ENCODE measurements around the gene STK11.

STK11 gene

DNA sequence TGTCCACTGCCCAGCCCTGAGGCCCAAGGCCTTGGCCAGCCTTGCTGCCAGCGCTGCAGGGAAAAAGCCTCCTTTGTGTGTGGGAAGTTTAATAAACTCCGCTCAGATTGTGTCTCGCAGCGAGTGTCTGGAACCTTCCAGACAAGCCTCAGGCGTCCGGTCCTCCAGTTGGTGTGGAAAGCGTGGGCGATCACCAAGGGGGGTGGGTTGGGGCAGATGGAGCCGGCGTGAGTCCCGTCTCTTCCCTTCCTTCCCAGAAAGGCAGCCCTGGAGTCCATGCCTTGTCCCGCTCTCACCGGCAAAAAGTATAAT lies 4.6 kb downstream of the STK11 start:
- no peak for DNase-seq (ENCODE audit: low spot score)

GRCh38 chr19:1211494-1212234 lies 6.1 kb downstream of the STK11 start:
- DNase-seq (ENCODE audit: low spot score): no peak

- peak; percentile 52 for DNase-seq (ENCODE audit: low spot score)
Observed at GRCh38 chr19:1213391-1214286, 8.1 kb downstream of the STK11 start.

GRCh38 chr19:1214299-1214861 lies 8.8 kb downstream of the STK11 start:
- no peak for DNase-seq (ENCODE audit: low spot score)

DNA sequence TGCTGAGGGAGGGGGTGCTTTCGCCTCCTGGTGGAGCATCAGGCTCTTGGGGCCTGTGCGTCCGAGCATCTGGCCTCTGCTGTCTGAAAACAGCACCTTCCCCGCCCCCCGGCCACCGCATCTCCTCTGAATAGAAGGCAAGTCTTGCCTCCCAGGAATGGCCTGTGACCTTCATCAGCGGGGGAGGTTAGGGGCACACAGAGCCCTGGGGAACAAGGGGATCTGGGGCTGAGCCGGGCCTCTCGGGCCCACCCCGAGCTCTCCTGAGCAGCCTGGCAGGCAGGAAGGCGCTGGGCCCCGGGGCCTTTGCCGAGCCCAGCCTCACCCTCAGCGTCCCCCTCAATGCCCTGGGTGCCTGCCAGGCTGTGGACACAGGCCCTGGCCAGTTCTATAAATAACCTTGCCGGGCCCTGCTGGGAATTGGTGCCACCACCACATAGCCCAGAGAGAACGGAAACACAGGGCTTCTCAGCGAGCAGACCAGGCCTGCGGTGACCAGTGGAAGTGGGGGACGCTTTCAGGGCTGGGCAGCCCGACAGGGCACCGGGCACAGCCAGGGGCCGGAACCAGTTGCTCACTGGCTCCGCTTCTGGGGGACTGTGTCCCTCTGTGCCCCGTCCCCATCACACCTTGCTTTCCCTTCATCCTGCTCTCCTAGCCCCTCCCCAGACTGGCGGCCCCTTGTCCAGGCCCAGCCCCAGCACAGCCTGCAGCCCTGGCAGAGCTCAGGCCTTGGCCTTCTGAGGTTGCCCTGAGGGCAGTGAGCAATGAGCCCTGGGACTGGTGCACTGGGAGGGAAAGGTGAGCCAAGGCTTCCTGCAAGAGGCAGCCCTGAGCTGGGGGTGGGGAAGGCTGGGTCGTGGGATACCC lies 9.5 kb downstream of the STK11 start:
- peak; percentile 63 for DNase-seq (ENCODE audit: low spot score)

DNA sequence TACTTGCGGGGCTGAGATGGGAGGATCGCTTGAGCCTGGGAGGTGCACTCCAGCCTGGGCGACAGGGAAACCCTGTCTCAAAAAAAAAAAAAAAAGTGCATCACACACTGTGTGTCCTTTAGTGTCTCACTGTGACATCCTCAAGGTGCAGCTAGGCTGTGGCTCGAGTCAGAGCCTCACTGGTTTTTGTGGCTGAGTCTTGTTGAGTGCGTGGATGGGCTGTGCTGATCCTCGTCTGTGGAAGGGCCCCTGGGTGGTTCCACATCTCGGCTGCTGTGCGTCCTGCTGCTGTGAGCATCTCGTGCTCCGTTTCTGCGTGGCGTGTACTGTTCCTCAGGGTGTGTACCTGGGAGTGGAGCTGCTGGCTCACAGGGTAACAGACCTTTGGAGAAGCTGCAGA lies 11.2 kb downstream of the STK11 start:
- no peak for DNase-seq (ENCODE audit: low spot score)

- DNase-seq (ENCODE audit: low spot score): no peak
Observed at GRCh38 chr19:1217366-1217765, 11.8 kb downstream of the STK11 start.

GRCh38 chr19:1218751-1219567 lies 13.4 kb downstream of the STK11 start:
- DNase-seq (ENCODE audit: low spot score): no peak

- DNase-seq (ENCODE audit: low spot score): no peak
Observed at GRCh38 chr19:1219786-1220476, 14.4 kb downstream of the STK11 start.

- no peak for DNase-seq (ENCODE audit: low spot score)
Observed at GRCh38 chr19:1220477-1220930, 14.9 kb downstream of the STK11 start.

DNA sequence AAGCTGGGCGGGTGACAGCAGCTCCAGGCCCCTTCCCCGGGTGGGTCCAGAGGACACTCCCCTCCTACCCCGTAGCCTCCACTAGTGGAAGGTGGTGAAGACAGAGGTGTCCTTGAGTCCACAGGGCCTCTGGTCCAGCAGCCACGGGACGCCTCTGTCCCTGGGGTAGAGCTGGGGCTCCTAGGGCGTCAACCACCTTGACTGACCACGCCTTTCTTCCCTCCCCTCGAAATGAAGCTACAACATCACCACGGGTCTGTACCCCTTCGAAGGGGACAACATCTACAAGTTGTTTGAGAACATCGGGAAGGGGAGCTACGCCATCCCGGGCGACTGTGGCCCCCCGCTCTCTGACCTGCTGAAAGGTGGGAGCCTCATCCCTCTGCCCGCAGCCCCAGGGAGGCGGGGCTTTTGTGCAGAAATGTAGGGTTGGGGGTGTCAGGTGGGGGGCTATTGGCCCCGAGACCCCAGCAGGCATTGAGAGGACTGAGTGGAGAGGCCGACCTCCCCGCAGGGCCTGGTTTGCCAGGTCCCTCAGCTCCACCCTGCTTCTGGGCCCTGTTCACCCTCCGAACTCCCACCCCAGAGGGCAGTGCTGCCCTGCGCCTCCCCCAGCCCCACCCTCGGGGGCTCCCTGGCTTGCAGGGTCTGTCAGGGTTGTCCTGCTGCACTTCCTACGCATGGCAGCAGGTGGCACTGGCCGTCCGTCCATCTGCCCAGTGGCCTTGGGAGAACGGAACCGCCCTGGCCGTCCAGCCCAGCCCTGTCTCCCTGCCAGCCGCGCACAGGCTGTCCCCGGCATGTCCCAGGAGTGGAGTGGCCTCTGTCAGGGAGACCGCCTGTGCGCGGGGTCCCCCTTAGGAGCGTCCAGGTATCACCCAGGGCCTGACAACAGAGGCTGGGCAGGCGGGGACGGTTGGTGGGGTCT lies 15.7 kb downstream of the STK11 start:
- peak; percentile 82 for DNase-seq (ENCODE audit: low spot score)

DNA sequence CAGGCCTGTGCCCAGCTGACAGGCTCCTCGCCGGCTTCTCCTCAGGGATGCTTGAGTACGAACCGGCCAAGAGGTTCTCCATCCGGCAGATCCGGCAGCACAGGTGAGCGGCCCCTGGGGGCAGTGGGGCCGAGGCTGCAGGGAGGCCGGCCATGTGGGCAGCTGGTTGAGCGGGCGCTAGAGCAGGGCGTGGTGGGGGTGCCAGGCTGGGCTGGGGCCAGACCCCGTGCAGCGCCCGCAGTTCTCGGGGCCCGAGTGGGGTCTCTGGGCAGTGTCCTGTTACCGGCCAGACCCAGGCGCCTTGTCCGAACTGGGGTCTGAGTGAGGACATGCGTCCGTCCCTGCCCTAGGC lies 16.3 kb downstream of the STK11 start:
- DNase-seq (ENCODE audit: low spot score): no peak

GRCh38 chr19:1222394-1222793 lies 16.8 kb downstream of the STK11 start:
- no peak for DNase-seq (ENCODE audit: low spot score)

- no peak for DNase-seq (ENCODE audit: low spot score)
Observed at GRCh38 chr19:1223018-1223855, 17.7 kb downstream of the STK11 start.

GRCh38 chr19:1224047-1224825 lies 18.7 kb downstream of the STK11 start:
- no peak for DNase-seq (ENCODE audit: low spot score)

DNA sequence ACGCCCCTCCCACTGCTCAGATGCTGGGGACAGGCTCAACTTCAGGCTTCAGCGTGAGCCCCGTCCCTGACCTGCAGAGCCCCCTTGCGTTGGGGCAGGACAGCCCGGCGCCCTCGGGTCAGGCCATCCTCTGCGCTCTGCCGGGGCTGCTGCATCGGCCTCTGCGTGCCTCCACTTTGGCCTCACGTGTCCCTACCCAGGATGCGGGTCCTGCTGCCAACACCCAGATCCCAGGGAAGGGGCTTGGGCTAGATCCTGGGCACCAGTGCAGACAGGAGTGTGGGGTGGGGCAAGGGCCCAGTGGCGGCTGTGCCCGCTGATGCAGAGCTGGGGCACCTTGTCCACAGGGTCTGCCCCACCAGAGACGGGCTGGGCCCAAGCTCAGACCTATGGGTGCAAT lies 19.3 kb downstream of the STK11 start:
- no peak for DNase-seq (ENCODE audit: low spot score)

DNA sequence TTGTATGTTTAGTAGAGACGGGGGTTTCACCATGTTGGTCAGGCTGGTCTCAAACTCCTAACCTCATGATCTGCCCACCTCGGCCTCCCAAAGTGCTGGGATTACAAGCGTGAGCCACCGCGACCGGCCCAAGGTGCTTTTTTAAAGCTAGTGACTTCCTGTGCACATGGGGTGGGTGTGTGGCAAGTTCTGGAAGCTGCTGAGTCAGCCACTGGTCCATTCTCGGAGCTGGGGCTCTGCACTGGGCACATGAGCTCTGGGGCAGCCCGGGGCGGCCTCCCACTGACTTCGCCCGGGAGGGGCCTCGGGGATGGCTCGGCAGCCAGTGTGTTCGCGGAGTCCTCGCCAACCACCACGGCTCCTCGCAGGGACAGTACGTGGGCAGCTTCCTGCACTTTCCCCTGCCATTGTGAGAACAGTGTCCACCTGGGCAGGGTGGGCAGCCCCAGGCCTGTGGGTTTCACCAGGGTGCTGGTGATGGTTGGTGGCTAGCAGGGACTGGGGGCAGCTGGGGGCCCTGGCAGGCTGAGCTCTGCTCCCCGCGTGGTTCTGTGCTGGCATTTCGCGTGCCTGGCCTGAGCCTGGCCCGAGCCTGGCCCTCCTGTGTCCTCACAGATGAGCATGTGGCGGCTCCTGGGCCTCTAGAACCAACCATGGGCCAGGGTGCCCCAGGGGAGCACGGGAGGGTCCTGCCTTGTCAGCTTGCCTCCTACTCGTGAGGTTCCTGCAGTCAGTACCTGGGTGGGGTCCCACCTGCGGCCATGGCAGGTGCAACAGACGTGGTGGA lies 20.1 kb downstream of the STK11 start:
- DNase-seq (ENCODE audit: low spot score): no peak

Measured in AG08395 (cell line).